H1 (cell line): ENCODE results near the gene MTERF2. TPM values are rescaled to one million over a fixed set of nuclear protein-coding genes. Genes with fewer than 3 reads are reported as not detected.

Source experiments
- CTCF ChIA-PET: fragments of 300-600 bp; sonication (Branson Sonifier 250); formaldehyde crosslinking; loops from one replicate; lab custom pipeline; 2021; ENCODE audit not compliant: partially characterized antibody; lab: Charles Lee
- POLR2A ChIA-PET: fragments of 300-600 bp; sonication (Branson Sonifier 250); formaldehyde crosslinking; loops from one replicate; lab custom pipeline; 2021; ENCODE audit warnings: inconsistent platforms; ENCODE audit not compliant: partially characterized antibody; lab: Charles Lee
- DNase-seq, 2 experiments: peaks; one replicate each; pipeline versions ENCODE4 v3.0.0 to v3.0.0-alpha.2; 2010 to 2022; ENCODE audit warnings: low spot score in 2 of 2, low read depth in 1 of 2, mixed read lengths in 1 of 2
- FAIRE-seq: peaks from 2 replicates; lab custom pipeline; 2011; peaks lifted over from hg19 to GRCh38; lab: Jason Lieb, UNC
- H2AFZ ChIP-seq: 2 replicates; pipeline ENCODE4 v1.8.1; 2012; ENCODE audit warnings: low read length, inconsistent platforms
- H2AK5ac ChIP-seq: 2 replicates; pipeline ENCODE4 v1.6.1; 2013; ENCODE audit warnings: low read depth, low read length
- H2BK120ac ChIP-seq: replicated peaks from 2 replicates; pipeline ENCODE3; 2013; ENCODE audit warnings: low read depth, low read length, inconsistent platforms
- H2BK12ac ChIP-seq: 2 replicates; pipeline ENCODE4 v1.6.1; 2013; ENCODE audit warnings: low read depth, low read length
- H2BK15ac ChIP-seq: 2 replicates; pipeline ENCODE4 v1.6.1; 2013; ENCODE audit warnings: low read length
- H2BK20ac ChIP-seq: 2 replicates; pipeline ENCODE4 v1.6.1; 2013; ENCODE audit warnings: low read length
- H2BK5ac ChIP-seq: 2 replicates; pipeline ENCODE4 v1.6.1; 2013; ENCODE audit warnings: low read depth, low read length
- H3K14ac ChIP-seq: 2 replicates; pipeline ENCODE4 v1.6.1; 2013; ENCODE audit warnings: inconsistent platforms; ENCODE audit not compliant: insufficient read length
- H3K18ac ChIP-seq: 2 replicates; pipeline ENCODE4 v1.6.1; 2013; ENCODE audit warnings: low read length; ENCODE audit errors: extremely low read depth
- H3K23ac ChIP-seq: 2 replicates; pipeline ENCODE4 v1.6.1; 2013; ENCODE audit warnings: inconsistent platforms; ENCODE audit not compliant: insufficient read length
- H3K23me2 ChIP-seq: 2 replicates; pipeline ENCODE4 v1.6.1; 2013; ENCODE audit warnings: low read depth, low read length
- H3K27ac ChIP-seq: 2 replicates; pipeline ENCODE4 v1.6.1; 2011; ENCODE audit warnings: low read depth, low read length, inconsistent platforms
- H3K27me3 ChIP-seq, 4 experiments: replicated peaks in 1 of 4; 1 replicate in 1 of 4; 2 replicates in 3 of 4; pipeline versions ENCODE4 v1.6.1 to v1.8.1; 2011 to 2013; ENCODE audit warnings: low read length in 3 of 4, mild to moderate bottlenecking in 3 of 4, inconsistent platforms in 2 of 4, mixed read lengths in 2 of 4, moderate library complexity in 1 of 4; ENCODE audit not compliant: control insufficient read depth in 3 of 4, insufficient read depth in 3 of 4; ENCODE audit errors: extremely low read depth in 1 of 4
- H3K36me3 ChIP-seq, 4 experiments: 2 replicates each; pipeline versions ENCODE4 v1.6.1 to v1.8.1; 2011 to 2013; ENCODE audit warnings: mild to moderate bottlenecking in 4 of 4, low read length in 3 of 4, moderate library complexity in 2 of 4, control low read depth in 1 of 4, inconsistent platforms in 1 of 4; ENCODE audit not compliant: insufficient read depth in 4 of 4, control insufficient read depth in 2 of 4
- H3K4ac ChIP-seq: replicated peaks from 2 replicates; pipeline ENCODE3; 2013; ENCODE audit warnings: low read length, low read depth, mixed read lengths, inconsistent platforms; ENCODE audit not compliant: insufficient read length
- H3K4me1 ChIP-seq, 4 experiments: replicated peaks in 1 of 4; 1 replicate in 1 of 4; 2 replicates in 3 of 4; pipeline versions ENCODE4 v1.6.1 to v1.8.1; 2011 to 2013; ENCODE audit warnings: low read length in 3 of 4, inconsistent platforms in 2 of 4, mixed read lengths in 1 of 4; ENCODE audit not compliant: insufficient read depth in 4 of 4, control insufficient read depth in 3 of 4
- H3K4me2 ChIP-seq, 2 experiments: 2 replicates each; pipeline versions ENCODE4 v1.6.1 to v1.8.1; 2011 to 2013; ENCODE audit warnings: low read depth in 2 of 2, low read length in 2 of 2, control low read depth in 1 of 2, inconsistent platforms in 1 of 2, mild to moderate bottlenecking in 1 of 2; ENCODE audit not compliant: insufficient read depth in 1 of 2
- H3K4me3 ChIP-seq, 4 experiments: fragments of 200-600, 300-600 bp in 1 of 4; sonication (generic), shearing (Covaris generic), sonication (Bioruptor Twin) in 1 of 4; 2 replicates each; pipeline versions ENCODE4 v1.5.1 to v1.8.1; 2011 to 2016; ENCODE audit warnings: low read length in 4 of 4, low read depth in 3 of 4, control low read depth in 2 of 4, inconsistent platforms in 2 of 4, mild to moderate bottlenecking in 2 of 4, mixed read lengths in 1 of 4, moderate library complexity in 1 of 4; ENCODE audit not compliant: insufficient read depth in 2 of 4; ENCODE audit errors: extremely low read depth in 1 of 4
- H3K56ac ChIP-seq: replicated peaks from 2 replicates; pipeline ENCODE3; 2013; ENCODE audit warnings: low read depth, mild to moderate bottlenecking, mixed read lengths, low read length, inconsistent platforms; ENCODE audit not compliant: insufficient read length
- H3K79me1 ChIP-seq: 2 replicates; pipeline ENCODE4 v1.6.1; 2013; ENCODE audit warnings: low read depth, low read length, control low read depth
- H3K79me2 ChIP-seq, 2 experiments: 2 replicates each; pipeline versions ENCODE4 v1.6.1 to v1.8.1; 2012 to 2013; ENCODE audit warnings: low read length in 2 of 2, mild to moderate bottlenecking in 2 of 2, inconsistent platforms in 1 of 2; ENCODE audit not compliant: insufficient read depth in 2 of 2, control insufficient read depth in 1 of 2
- H3K9ac ChIP-seq, 4 experiments: replicated peaks in 1 of 4; 1 replicate in 1 of 4; 2 replicates in 3 of 4; pipeline versions ENCODE4 v1.6.1 to v1.8.1; 2011 to 2013; ENCODE audit warnings: low read depth in 3 of 4, low read length in 3 of 4, control low read depth in 2 of 4, mild to moderate bottlenecking in 2 of 4, moderate library complexity in 2 of 4, inconsistent platforms in 1 of 4; ENCODE audit errors: extremely low read depth in 1 of 4
- H3K9me3 ChIP-seq, 2 experiments: 2 replicates each; pipeline versions ENCODE4 v1.6.1 to v1.8.1; 2012 to 2013; ENCODE audit warnings: mild to moderate bottlenecking in 2 of 2, moderate library complexity in 2 of 2, control low read depth in 1 of 2, inconsistent platforms in 1 of 2, low read depth in 1 of 2, low read length in 1 of 2, mixed read lengths in 1 of 2; ENCODE audit not compliant: insufficient read depth in 2 of 2
- H4K20me1 ChIP-seq, 2 experiments: replicated peaks in 1 of 2; 2 replicates each; pipeline versions ENCODE3 to v1.8.1; 2011 to 2013; ENCODE audit warnings: inconsistent platforms in 2 of 2, low read length in 2 of 2, mild to moderate bottlenecking in 1 of 2; ENCODE audit not compliant: insufficient read depth in 2 of 2, control insufficient read depth in 1 of 2
- H4K5ac ChIP-seq: 2 replicates; pipeline ENCODE4 v1.6.1; 2013; ENCODE audit warnings: low read length, low read depth, mixed read lengths, inconsistent platforms; ENCODE audit not compliant: insufficient read length
- H4K8ac ChIP-seq: 2 replicates; pipeline ENCODE4 v1.8.0; 2013; ENCODE audit warnings: mild to moderate bottlenecking, moderate library complexity, low read length, inconsistent platforms; ENCODE audit not compliant: insufficient read depth; ENCODE audit errors: extremely low read depth
- H4K91ac ChIP-seq: replicated peaks from 2 replicates; pipeline ENCODE3; 2013; ENCODE audit warnings: low read length, mixed read lengths, inconsistent platforms; ENCODE audit not compliant: insufficient read length
- CBX8 ChIP-seq: fragments of 300-800, 300-1000 bp; sonication (generic); IDR thresholded peaks from 2 replicates; pipeline ENCODE4 v1.7.1; 2016; ENCODE audit warnings: low read depth, low read length, borderline replicate concordance
- HDAC6 ChIP-seq: IDR thresholded peaks from one replicate; pipeline ENCODE4 v1.7.1; 2012; ENCODE audit warnings: low read depth, mild to moderate bottlenecking, inconsistent platforms, low read length, moderate library complexity
- KDM4A ChIP-seq: IDR thresholded peaks from one replicate; pipeline ENCODE4 v1.7.1; 2012; ENCODE audit warnings: low read depth, mild to moderate bottlenecking, moderate library complexity, low read length, inconsistent platforms; ENCODE audit not compliant: severe bottlenecking
- MAFK ChIP-seq: IDR thresholded peaks from 2 replicates; pipeline ENCODE4 v1.6.1; 2012; ENCODE audit warnings: low read depth, mild to moderate bottlenecking, improper control_type of control experiment, low read length
- POLR2A ChIP-seq, 2 experiments: IDR thresholded peaks; 1 replicate in 1 of 2; 2 replicates in 1 of 2; pipeline ENCODE4 v1.6.1; 2011; ENCODE audit warnings: low read depth in 2 of 2, low read length in 2 of 2, mild to moderate bottlenecking in 2 of 2; ENCODE audit errors: control extremely low read depth in 1 of 2
- RAD21 ChIP-seq, 2 experiments: IDR thresholded peaks in 1 of 2; conservative IDR thresholded peaks in 1 of 2; 2 replicates each; pipeline ENCODE4 v1.6.1; 2011; ENCODE audit warnings: low read depth in 2 of 2, low read length in 2 of 2, improper control_type of control experiment in 1 of 2, inconsistent platforms in 1 of 2, mild to moderate bottlenecking in 1 of 2, moderate library complexity in 1 of 2
- RFX5 ChIP-seq: IDR thresholded peaks from 2 replicates; pipeline ENCODE4 v1.6.1; 2011; ENCODE audit warnings: low read depth, low read length, improper control_type of control experiment, borderline replicate concordance
- SIN3A ChIP-seq, 2 experiments: IDR thresholded peaks in 1 of 2; conservative IDR thresholded peaks in 1 of 2; 2 replicates each; pipeline ENCODE4 v1.6.1; 2011 to 2012; ENCODE audit warnings: low read length in 2 of 2, improper control_type of control experiment in 1 of 2, low read depth in 1 of 2, mild to moderate bottlenecking in 1 of 2
- SRF ChIP-seq: IDR thresholded peaks from 2 replicates; pipeline ENCODE4 v1.6.1; 2011; ENCODE audit warnings: mild to moderate bottlenecking, low read depth, low read length, moderate library complexity
- SUZ12 ChIP-seq: fragments of 200-600 bp; sonication (generic); IDR thresholded peaks from 2 replicates; pipeline ENCODE4 v1.6.1; 2012; ENCODE audit warnings: mild to moderate bottlenecking, inconsistent platforms, low read length, moderate library complexity, mixed read lengths
- TAF7 ChIP-seq: optimal IDR thresholded peaks from 2 replicates; pipeline ENCODE3; 2011; ENCODE audit warnings: low read depth, mild to moderate bottlenecking, inconsistent platforms, low read length, moderate library complexity, borderline replicate concordance
- polyA plus RNA-seq, 7 experiments: library from polyadenylated mRNA; depleted of rRNA in 3 of 7; stranded (reverse) in 5 of 7; unstranded in 2 of 7; fragments of >200 nt in 5 of 7; fragments of 200-250 nt in 2 of 7; gene quantifications; 1 replicate in 5 of 7; 2 replicates in 1 of 7; 4 replicates in 1 of 7; pipeline versions ENCODE4 v1.2.1 to v1.2.3, GENCODE V29; 2011 to 2013; ENCODE audit warnings: missing spikeins in 2 of 7, mixed read lengths in 2 of 7
- total RNA-seq: library from RNA; stranded (reverse); fragmentation: NEBNext Ultra II Directional; extraction: Animal tissue kit (Norgen Biotek cat#: 25700); gene quantifications from 2 replicates; pipeline ENCODE4 v1.2.1, GENCODE V29; 2021

The MTERF2 gene
- total and polyA plus RNA-seq, 2 of the 8 experiments (the other 6 are each of a cell fraction or from before 2014, with no cell fraction given), result 2.8 to 7.1 TPM

- H4K20me1 ChIP-seq, result peaks cover 0 to 3% of the 10 kb centered on the region in 2 experiments
- ChIA-PET POLR2A (no interaction called here), CTCF (no interaction called here)
These were observed 13.4 kb downstream of the MTERF2 start for GRCh38 chr12:106973545-106973944.

More at GRCh38 chr12:106973545-106973944, 13.4 kb downstream of the MTERF2 start:
- H3K18ac ChIP-seq, result no peak overlapping the region
- no peak overlapping the region for H3K27ac ChIP-seq
- FAIRE-seq (no peak), DNase-seq (no peak)
- H3K79me2 ChIP-seq, result no peaks in the 10 kb centered on the region
- no peak overlapping the region for H2BK5ac ChIP-seq
- peaks cover 0 to 11% (median 0%) of the 10 kb centered on the region in 4 experiments; a peak in 3 of 8 replicates for H3K36me3 ChIP-seq
- no peak overlapping the region for H3K14ac ChIP-seq
- no peaks in the 10 kb centered on the region for H3K79me1 ChIP-seq
- H4K8ac ChIP-seq, result no peak overlapping the region
- H4K5ac ChIP-seq, result no peak overlapping the region
- no peak overlapping the region for H2BK120ac ChIP-seq
- H3K23ac ChIP-seq, result no peak overlapping the region
- no peak overlapping the region for H3K56ac ChIP-seq
- TF ChIP-seq RAD21 (IDR thresholded peaks at IDR 0.05 in 1 of 2, conservative IDR thresholded peaks at IDR 0.05 in 1 of 2; ENCODE audit: low read depth in 2 of 2, low read length in 2 of 2) (no peak), SRF (no peak), SUZ12 (no peak), SIN3A (conservative IDR thresholded peaks at IDR 0.05 in 1 of 2, IDR thresholded peaks at IDR 0.05 in 1 of 2; ENCODE audit: low read depth in 1 of 2, low read length in 2 of 2) (no peak), POLR2A (IDR thresholded peaks at IDR 0.05; ENCODE audit: control extremely low read depth in 1 of 2, low read depth in 2 of 2, low read length in 2 of 2) (no peak), HDAC6 (no peak), RFX5 (no peak), TAF7 (no peak), MAFK (no peak), KDM4A (no peak), CBX8 (no peak)
- no peak overlapping the region for H3K4me2 ChIP-seq
- H2BK20ac ChIP-seq, result no peak overlapping the region
- no peak overlapping the region for H2AK5ac ChIP-seq
- no peak overlapping the region for H2AFZ ChIP-seq
- no peak overlapping the region for H2BK15ac ChIP-seq
- H3K9me3 ChIP-seq, result no peaks in the 10 kb centered on the region
- H3K4me3 ChIP-seq, result no peak overlapping the region
- no peak overlapping the region for H4K91ac ChIP-seq
- H3K9ac ChIP-seq, result no peak overlapping the region
- H3K4me1 ChIP-seq, result no peaks in the 10 kb centered on the region
- H2BK12ac ChIP-seq, result no peak overlapping the region
- H3K27me3 ChIP-seq, result no peaks in the 10 kb centered on the region
- no peaks in the 10 kb centered on the region for H3K23me2 ChIP-seq
- no peak overlapping the region for H3K4ac ChIP-seq
